Epithelial cell of esophagus (primary cell): ENCODE data around the gene UACA.
"Not testable (repeated sequence)": the region's sequence is repeated elsewhere in the genome, so short reads cannot be mapped to it uniquely, and the experiment has no call there.

Experiments
- DNase-seq: peaks from one replicate; pipeline ENCODE4 v3.0.0; 2010; ENCODE audit warnings: low read depth
- H3K4me3 ChIP-seq: 2 replicates; pipeline ENCODE4 v1.5.1; 2011; ENCODE audit warnings: mild to moderate bottlenecking, low read length, control low read depth
- CTCF ChIP-seq: IDR thresholded peaks from 2 replicates; pipeline ENCODE4 v1.5.1; 2011; ENCODE audit warnings: low read depth, mild to moderate bottlenecking, low read length, control low read depth, inconsistent platforms; ENCODE audit not compliant: insufficient read depth; ENCODE audit errors: missing control alignments

UACA gene, protein sequence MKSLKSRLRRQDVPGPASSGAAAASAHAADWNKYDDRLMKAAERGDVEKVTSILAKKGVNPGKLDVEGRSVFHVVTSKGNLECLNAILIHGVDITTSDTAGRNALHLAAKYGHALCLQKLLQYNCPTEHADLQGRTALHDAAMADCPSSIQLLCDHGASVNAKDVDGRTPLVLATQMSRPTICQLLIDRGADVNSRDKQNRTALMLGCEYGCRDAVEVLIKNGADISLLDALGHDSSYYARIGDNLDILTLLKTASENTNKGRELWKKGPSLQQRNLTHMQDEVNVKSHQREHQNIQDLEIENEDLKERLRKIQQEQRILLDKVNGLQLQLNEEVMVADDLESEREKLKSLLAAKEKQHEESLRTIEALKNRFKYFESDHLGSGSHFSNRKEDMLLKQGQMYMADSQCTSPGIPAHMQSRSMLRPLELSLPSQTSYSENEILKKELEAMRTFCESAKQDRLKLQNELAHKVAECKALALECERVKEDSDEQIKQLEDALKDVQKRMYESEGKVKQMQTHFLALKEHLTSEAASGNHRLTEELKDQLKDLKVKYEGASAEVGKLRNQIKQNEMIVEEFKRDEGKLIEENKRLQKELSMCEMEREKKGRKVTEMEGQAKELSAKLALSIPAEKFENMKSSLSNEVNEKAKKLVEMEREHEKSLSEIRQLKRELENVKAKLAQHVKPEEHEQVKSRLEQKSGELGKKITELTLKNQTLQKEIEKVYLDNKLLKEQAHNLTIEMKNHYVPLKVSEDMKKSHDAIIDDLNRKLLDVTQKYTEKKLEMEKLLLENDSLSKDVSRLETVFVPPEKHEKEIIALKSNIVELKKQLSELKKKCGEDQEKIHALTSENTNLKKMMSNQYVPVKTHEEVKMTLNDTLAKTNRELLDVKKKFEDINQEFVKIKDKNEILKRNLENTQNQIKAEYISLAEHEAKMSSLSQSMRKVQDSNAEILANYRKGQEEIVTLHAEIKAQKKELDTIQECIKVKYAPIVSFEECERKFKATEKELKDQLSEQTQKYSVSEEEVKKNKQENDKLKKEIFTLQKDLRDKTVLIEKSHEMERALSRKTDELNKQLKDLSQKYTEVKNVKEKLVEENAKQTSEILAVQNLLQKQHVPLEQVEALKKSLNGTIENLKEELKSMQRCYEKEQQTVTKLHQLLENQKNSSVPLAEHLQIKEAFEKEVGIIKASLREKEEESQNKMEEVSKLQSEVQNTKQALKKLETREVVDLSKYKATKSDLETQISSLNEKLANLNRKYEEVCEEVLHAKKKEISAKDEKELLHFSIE (N-terminal part only)

DNA sequence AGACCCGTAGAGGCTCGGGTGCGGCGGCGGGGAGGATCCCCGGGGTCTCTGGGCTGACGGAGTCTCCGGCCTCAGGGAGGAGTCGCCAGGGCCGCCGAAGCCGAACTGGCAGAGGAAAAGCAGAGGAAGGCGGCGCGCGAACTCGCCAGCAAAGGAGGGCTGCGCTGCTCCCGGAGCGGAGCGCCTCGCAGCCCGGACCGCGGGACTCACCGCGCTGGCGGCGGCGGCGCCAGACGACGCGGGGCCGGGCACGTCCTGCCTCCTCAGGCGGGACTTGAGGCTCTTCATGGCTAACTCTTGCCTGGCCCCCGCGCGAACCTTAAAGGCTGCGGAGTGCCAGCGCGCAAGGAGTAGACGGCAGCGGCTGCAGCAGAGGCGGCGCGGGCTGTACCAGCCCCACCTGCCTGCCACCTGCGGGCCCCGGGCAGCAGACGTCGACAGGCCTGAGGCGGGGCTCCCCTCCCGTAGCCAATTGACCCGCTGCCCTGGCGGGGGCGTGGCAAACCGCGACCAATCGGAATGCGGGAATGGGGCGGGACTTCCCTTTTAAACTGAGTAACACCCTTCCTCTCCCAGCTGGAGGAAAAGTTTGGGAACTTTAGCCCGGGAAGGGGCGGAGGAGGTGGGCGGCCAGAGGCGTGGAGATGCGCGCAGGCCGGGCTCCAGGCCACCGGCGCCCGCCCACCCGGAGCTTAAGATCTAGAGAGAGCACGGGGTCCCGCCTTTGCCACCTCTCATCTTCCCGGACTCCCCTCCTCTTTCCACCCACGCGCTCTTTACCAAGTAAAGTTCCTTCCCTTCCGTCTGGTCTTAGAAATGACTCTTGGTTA, at the start of gene UACA:
TSS of gene UACA (minus strand) at position 439 of the 830 bp plus-strand sequence. CDS start at position 288, 151 bp downstream.
- peak; percentile 98 for DNase-seq
- H3K4me3 ChIP-seq = peak within 1 kb of the TSS; percentile 88
- TF ChIP-seq CTCF = no peak

- DNase-seq = no peak
- TF ChIP-seq CTCF = no peak
- no peak overlapping the region for H3K4me3 ChIP-seq
These were observed 49.5 kb upstream of the UACA start for GRCh38 chr15:70812827-70813364.

DNA sequence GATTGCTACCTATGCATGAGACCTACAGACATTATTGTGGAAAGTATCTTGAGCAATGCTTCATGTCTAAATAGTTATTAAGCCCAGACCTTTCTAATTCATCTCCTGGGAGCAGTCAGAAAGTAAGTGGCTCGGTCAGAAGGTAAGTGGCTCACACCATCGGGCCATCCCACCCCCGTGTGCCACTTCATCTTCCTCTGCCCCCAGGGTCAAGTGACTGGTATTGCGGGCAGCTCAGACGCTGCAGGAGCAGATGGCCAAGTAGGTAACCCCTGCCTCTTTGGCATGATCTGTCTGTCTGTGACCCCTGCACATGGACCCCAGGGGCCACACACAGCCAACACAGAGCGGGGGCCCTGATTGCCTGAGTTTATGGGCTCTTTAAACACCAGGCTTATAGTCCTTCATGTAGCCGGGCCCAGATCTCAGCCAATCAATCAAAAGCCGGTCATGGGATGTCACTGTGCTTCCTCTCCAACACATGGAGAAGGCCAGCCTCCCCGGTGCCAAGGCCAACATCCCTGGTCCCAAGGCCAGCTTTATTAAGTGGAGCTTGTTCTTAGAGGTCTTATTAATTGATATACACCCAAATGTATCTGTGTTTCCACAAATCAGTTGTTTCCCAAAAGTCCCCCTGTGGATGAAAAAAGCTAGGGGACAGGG, 47.7 kb upstream of the UACA start:
- H3K4me3 ChIP-seq = no peak overlapping the region
- DNase-seq = no peak
- no peak for TF ChIP-seq CTCF

- no peak overlapping the region for H3K4me3 ChIP-seq
- TF ChIP-seq CTCF = no peak
- DNase-seq = no peak
These were observed 43.8 kb upstream of the UACA start for GRCh38 chr15:70806992-70807712.

DNA sequence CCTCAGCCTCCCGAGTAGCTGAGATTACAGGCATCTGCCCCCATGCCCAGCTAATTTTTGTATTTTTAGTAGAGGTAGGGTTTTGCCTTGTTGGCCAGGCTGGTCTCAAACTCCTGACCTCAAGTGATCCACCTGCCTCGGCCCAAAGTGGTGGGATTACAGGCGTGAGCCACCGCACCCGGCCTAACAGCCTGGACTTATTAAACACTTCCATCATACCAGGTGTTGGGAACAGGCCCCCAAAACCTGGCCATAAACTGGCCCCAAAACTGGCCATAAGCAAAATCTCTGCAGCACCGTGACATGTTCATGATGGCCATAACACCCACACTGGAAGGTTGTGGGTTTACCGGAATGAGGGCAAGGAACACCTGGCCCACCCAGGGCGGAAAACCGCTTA, 41.0 kb upstream of the UACA start:
- not testable (repeated sequence) for H3K4me3 ChIP-seq, DNase-seq

DNA sequence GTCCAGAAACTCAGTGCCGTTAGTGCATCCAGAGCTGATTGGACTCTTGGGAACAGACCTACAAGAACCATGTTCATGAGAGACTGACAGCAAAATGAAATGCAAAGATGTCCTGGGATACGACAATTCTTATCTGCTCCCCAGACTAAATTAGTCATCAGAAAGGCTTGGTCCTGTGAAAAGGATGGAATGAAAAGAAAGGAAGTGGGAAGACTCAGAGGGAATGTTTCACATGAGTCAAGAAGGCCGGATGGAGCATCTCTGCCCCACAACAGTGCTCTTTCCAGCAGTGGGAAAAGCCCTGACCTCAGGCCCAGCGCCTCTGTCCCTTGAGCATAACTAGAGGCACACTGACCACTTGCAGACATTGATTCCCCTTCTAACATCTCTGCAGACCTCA, 39.3 kb upstream of the UACA start:
- no peak overlapping the region for H3K4me3 ChIP-seq
- peak; percentile 57 for DNase-seq

More for the DNA sequence above, 39.3 kb upstream of the UACA start:
- no peak for TF ChIP-seq CTCF
